Prostate gland (tissue), 2 donors: ENCODE measurements around the gene COQ4.

ENCODE experiments used
- CTCF ChIP-seq, 4 experiments: fragments of 200-600 bp in 2 of 4; fragments of 450-650 bp in 2 of 4; sonication (generic) in 2 of 4; IDR thresholded peaks; 1 replicate in 3 of 4; 2 replicates in 1 of 4; pipeline ENCODE4 v1.5.1; 2016 to 2019; ENCODE audit warnings: antibody characterized with exemption in 4 of 4, mild to moderate bottlenecking in 2 of 4, moderate library complexity in 2 of 4
- POLR2A ChIP-seq: fragments of 450-650 bp; IDR thresholded peaks from one replicate; pipeline ENCODE4 v1.6.1; 2016; ENCODE audit warnings: antibody characterized with exemption, mild to moderate bottlenecking
- POLR2AphosphoS5 ChIP-seq: sonication (generic); formaldehyde crosslinking; IDR thresholded peaks from one replicate; pipeline ENCODE4 v1.6.1; 2017; ENCODE audit warnings: antibody characterized with exemption

- TF ChIP-seq POLR2A (no peak), CTCF (IDR thresholded peaks at IDR 0.05) (no peak), POLR2AphosphoS5 (no peak)
Measured at GRCh38 chr9:128310461-128310860, 12.2 kb upstream of the COQ4 start.
